ENCODE measurements around the gene TGFBR3. TPM values are rescaled to one million over a fixed set of nuclear protein-coding genes. Genes with fewer than 3 reads are reported as not detected.

Gene TGFBR3
- polyA plus RNA-seq, 1 donor, result 112 TPM

DNA sequence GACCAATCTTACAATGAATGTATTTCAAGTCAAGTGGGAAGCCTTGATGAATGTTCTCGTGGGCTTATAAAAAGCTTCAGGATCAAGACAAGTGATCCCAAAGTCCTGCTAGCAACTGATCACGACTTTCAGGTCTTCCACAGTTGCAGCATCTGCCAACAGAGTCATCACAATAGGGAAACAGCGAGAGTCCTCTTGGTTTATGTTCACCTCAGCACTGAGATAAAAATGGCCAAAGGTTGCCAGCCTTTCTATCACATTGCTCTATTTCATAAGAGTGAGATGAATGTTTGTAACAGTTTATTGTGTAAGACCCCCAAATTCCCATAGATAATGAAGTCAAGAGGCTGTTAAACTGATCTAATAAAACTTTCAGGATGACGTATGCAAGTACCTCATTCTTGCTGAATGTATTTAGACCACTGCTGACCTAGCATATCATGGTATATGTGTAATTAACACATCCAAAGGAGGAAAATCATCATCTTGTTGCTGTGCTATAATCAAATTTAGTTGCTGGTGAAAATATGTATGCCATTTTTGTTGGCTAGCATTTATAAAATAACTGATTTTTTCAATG lies 150.6 kb downstream of the TGFBR3 start:
- DNase-seq, result no peak

DNA sequence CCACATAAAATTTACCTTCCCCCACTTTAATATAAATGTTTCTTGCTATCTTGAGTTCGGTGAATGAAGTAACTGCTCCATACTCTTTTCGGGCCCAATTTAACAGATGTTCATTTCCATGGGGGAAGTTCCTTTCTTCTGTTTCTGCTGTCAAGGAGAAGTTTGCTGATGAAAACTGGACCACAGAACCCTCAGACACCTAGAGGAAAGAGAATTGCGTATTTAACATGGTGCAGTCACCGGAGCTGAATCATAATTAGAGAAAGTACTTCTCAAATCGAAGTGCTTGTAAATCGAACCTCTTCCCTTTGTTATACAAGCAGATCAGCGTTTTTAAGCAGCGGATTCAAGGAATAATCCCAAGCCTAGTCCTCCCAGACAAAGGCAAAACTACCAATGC lies 151.2 kb downstream of the TGFBR3 start:
- DNase-seq, result no peak

DNA sequence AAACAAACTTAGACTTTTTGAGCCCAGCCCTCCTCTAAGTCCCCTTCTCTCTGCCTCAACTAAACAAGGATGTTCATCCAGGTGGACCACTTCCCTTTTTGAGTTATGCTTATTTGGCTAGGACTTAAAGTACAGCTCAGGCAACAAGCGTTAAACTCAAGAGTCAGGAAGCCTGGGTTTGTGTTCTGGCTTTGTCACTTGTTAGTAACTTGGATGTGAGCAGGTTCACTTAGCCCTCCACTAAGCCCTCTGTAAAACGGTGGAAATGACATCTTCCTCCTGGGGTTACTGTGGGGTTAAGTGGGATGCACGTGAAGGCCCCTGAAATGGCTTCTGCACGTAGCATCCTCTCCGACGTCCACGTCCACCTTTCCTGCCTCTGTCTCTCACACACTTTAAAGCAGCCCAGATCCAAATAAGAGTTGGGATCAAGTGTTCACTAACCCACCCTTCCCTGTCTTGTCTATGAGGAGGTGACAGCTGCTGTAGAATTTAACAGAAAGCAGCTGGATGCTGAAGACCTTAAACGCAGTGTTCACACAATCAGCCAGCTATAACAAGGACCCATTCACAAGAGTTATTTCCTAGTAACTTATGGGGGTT lies 152.7 kb downstream of the TGFBR3 start:
- DNase-seq, result no peak

DNA sequence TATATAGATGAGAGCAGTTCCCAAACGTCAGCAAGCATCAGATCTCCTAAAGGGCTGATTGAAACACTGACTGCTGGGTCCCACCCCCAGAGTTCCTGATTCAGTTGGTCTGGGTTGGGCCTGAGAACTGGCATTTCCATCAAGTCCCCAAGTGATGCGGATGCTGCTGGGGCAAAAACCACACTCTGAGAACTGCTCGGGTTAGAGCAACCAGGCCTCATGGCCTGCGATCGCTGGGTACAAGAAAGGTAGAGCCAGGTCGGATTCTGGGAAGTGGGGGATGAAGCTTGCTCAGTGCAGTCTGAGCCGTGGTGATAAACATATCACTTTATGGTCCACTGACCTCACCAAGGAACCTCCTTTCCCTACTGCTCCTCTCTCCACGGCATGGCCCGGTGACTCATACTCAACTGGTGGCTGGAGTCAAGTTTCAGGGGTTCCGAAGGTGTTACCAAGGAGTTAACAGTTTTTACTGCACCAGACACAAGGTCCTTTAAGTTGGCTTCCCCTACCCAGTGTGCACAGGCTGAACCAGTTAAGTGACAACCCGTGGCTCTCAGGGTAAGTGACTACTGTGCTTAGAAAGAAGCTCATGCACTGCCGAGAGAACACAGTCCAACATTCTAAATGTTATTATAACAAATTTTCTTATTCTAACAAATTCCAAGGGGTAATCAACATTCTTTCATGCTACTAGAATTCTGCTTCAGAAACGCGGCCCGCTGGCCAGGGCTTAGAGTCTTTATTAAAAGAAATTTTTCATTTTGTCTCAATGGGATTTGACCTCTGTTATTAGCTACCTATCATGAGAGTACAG lies 153.5 kb downstream of the TGFBR3 start:
- DNase-seq, result no peak

DNA sequence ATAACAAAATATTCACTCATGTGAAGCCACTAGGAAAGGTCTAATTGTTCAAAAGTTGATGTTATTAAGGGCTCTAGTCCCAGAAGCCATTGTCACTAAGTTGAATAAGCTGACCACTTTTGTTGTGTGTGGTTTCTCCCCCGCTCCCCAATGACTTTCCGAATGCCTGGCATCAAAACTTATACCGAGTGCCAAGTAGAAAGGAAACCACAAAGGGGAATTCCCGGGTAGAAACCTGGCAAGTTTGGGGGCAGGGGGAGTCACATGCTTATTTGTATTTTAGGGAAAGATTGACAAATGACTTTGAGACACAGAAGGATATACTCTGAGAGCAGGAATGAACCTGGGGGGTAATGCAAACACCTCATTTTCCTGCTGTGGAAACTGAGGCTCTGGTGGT lies 154.1 kb downstream of the TGFBR3 start:
- DNase-seq, result no peak

DNA sequence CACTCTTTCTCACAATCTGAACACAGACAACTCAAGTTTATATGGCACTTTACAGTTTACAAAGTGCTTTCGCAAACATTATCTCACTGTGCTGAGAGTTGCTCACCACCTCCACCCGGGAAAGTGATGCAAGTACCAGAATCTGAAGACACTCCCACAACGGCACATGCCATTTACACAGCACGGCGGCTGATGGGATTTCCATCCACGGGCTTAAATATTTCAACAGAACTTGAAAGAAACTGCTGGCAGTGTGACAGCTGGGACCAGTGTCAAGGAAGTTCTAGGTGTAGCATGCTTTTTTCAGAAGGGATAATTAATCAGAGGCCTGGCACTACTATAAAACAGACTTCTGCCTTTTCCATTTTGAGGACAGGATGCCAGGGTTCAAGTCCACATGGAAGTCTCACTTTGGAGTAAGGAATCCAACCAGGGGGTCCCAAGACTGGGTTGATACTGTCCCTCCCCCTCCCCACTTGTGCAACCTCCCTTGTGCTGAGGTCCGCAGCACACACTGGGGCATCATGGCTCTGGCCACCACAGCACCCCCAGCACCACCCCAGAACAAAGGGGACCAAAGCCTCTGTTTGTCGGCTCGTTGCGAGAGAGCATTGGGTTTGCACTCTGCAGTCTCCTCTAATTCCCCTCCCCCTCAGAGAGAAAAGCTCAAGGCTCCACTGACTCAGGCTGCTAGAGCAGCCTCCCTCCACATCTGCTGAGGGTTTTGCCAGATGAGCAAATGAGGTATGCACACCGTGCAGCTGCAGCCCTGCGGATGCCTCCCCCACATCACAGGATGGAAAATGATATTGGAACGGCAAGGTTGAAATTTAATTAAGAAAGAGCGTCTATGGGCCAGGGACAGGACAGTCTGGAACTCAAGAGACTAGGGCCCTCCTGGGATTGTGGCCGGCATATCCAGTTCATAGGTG lies 154.9 kb downstream of the TGFBR3 start:
- no peak for DNase-seq

DNA sequence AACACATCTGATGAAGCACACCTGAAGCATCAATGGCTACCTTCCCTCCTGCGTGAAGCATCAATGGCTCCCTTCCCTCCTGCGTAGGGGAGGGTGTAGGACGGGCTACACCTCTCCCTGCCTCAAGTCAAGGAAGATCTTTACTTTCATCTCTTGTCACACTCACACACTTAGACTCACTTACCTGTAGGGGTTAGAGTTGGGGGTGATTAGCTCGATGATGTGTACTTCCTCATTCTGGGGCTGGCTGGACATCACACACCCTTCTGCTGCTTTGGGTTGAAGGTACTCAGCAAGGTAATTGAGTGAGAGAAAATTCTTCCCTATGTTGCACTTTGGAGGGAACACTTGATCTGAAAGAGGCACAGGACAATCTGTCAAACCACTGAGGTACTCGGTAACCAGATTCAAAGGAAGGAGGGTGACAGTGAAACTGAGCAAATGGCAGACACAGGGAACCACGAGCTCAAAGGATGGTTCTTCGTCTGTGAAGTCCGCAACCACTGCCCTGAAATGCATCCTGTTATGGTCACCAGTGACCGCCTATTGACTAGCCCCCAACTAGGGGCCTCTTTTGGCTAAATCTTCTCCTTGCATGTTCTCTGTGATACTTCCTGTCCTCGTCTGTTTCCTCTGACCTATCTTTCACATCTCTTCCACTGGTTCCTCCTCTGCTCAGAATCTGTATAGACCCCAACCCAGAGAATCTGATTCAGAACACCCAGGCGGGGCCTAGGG lies 156.2 kb downstream of the TGFBR3 start:
- DNase-seq, result no peak

DNA sequence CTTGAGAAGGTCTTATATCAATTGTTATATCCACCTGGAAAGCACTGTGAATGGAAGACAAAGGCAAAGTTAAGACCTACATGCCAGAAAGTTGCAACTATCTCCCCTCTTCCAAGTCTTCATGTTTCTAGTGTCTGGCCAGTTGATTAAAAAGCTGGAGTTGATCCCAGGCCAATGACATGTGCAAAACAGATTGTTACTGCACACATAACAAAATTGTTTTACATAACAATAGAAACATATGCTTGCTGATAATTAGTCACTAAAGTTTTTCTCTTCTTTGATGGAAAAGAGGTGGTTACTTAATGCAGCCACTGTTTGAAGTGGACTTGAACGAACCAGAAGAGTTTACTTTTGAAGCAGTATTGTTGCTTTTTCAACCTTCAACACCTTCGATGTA lies 158.2 kb downstream of the TGFBR3 start:
- DNase-seq, result no peak

DNA sequence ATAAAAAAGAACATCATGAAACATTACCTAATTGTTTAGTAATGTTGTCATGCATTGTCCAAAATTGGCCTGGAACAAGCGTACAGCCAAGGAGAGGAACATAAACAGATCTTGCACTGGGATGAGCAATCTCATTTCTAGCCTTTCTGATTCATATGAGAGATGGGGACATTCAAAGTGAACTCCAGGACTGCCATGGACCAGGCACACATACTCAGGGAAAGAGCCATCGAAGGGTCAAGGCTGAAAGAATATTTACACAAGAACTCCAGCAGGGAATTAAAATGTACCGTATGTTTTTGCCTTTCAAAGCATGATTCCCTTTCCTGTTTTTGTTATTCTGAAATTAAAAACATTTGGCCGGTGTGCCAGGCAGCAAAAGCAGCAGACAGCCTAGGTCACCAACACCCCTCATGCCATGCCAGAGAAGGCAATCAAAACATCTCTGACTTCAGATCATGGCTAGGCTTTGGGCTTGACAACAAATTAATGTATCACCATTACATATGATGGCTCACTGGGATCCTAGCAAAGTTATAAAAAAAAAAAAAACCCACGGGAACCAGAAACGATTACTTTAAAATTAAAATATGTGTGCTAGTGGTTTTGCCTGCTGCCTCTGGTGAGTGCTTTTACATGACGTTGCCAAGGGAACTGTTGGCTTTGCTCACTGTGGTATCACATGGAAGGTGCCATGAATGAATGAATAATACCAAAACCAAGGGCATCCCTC lies 159.8 kb downstream of the TGFBR3 start:
- DNase-seq, result no peak

DNA sequence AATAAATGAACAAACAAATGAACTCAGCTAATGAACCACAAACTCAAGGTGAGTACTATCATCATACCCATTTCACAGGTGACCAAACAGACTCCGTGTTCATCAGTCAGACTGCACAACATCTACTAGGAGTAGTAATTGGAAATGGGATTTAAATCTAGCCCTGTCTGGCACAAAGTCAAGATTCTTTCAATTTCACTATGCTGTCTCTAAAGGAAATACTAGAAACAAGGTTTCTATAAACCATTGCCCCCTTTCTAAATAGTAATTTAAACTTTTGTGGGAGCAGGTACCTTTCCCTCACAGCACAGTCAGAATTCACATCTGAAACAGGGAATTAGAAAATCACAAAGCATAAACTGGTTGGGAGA lies 160.3 kb downstream of the TGFBR3 start:
- no peak for DNase-seq

DNA sequence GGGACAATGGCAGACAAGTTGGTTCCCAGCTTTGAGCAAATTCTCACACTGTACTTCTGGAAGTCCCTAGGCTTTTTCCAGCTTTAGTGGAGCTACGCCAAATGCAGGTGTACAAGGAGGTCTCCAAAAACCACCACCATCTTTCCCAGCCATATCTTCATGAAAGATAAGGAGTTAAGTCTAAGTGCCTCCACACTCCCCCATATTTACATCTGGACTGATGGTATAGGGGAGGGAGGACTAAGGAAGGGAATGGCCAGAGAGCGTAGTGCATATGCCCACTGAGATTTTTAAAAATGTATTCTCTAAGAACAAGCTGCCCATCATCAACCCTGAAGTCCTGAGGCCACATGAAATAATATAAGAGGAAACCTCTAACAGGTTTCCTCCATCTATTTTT lies 161.3 kb downstream of the TGFBR3 start:
- DNase-seq, result no peak

DNA sequence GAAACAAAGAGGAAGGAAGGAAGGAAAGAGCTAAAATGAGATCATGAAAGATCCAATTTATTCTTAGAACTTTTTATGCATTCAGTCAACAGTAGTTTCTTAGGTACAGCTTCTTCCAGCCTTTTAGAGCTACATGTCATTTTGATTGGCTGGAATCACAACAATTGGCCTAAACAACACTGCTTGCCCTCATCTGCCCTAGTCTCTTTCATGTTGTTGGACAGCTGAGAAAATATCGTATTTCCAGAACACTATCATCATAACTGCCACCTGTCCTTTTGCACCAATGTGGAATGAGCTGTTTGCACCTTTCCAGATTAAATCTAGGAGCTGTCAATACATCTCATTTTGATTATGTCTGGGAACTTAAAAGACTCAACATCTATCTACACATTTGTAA lies 161.7 kb downstream of the TGFBR3 start:
- no peak for DNase-seq

DNA sequence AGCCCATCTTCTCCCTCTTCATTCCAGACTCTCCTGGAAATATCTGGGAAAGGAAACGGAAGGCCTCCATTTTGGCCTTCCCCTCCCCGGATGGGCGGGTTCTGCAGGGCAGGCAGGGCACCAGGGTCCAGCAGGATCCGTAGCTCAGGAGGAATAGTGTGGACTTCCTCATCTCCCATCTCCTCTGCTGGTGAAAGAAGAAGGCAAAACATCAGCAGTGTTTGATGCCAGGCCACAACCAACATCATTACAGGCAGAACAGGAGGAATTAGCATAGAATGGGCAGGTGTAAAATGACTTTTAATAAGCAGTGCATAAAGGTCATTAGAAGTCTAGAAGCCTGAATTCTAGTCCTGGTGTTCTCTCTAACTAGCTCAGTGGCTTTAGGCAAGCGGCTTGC lies 165.9 kb downstream of the TGFBR3 start:
- DNase-seq, result no peak

DNA sequence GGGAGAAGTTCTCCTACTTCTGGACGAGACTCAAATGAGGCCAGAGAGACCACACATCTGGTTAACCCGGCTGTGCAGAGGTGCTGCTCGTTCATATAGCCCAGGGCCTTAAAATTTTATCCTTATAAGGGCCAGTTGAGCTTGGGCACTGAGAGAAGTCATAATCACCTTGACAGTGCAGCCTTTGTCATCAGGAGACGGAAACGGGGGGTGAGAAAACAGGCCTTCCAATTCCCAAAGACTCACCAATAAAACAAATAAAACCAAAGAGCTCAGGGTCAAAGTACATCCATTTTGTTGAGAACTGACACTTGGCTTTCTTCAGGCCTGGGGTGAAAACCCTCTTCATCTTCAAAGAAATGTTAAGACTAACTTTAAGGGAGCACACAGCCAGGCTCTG lies 167.1 kb downstream of the TGFBR3 start:
- no peak for DNase-seq

DNA sequence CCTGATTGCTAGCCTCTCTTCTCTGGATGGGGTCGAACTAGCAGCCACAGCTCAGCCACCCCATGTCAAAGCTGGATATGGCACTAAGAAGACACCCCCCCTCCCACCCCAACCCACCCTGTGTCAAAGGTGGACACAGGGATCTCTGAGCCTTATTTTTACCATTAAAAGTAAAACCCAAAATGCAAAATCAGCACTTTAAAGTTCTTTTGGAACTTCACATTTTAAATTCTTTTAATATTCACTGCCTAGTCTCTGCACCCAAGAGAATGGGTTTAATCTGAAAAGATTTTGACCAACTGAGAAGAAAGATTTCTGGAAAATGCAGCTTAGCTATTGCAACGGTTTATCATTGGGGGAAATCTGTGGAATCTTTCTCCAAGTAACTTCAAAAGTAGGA lies 167.6 kb downstream of the TGFBR3 start:
- DNase-seq, result no peak

DNA sequence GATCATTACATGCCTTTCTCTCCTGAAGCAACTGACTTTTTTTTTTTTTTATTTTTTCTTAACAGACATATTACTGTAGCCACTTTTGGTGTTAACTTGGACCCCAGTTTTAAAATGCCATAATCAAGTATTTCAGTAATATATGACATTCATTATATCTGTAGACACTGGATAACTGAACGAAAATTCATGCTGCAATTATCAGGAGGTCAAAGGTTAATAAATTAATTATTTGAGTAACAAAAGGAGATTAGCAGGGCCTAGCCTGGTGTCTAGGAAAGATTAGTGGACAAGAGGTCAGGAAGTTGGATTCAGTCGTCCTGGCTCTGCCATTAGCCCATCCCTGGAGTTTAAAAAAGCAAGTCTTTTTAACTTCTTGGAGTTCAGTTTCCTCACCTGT lies 168.1 kb downstream of the TGFBR3 start:
- no peak for DNase-seq

DNA sequence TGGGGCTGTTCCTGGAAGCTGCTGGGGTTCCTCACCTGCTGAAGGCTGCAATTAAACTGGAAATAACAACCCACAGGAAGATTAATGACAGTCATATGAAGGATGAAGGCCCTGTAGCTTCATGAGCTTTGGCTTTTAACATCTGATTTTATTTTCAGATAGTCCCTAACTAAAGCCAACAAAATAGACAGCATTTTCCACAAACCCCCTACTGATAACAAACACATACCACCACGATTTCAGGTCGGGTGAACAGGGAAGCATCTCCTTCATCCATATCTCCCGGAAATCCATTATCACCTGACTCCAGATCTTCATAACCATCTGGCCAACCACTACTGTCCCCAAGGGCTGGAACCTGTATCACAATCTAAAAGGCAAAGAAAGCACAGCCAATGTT lies 169.6 kb downstream of the TGFBR3 start:
- DNase-seq, result no peak

DNA sequence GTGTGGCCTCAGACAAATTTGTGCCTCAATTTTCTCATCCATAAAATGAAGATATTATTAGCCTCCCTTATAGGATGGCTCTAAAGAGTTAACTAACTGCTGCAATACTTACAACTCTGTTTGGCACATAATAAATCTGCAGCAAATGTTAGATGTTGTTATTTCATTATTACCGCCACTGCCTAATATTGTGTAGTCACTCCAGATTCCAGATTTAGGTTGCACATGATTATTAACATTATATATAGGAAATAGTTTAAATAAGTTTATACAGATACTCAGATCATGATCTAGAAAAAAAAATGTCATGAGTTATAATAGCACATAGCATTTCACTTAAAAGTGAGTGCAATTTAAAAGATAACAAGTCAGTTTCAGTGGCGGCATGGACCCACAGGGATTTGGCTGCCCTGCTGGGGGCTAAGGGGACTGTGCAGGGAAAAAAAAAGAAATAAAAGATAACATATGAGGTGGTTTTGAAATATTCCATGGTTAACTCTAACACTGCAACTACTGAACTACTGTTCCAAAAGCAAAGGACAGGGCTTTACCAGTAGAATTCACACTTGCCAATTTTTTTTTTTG lies 170.4 kb downstream of the TGFBR3 start:
- DNase-seq, result no peak

DNA sequence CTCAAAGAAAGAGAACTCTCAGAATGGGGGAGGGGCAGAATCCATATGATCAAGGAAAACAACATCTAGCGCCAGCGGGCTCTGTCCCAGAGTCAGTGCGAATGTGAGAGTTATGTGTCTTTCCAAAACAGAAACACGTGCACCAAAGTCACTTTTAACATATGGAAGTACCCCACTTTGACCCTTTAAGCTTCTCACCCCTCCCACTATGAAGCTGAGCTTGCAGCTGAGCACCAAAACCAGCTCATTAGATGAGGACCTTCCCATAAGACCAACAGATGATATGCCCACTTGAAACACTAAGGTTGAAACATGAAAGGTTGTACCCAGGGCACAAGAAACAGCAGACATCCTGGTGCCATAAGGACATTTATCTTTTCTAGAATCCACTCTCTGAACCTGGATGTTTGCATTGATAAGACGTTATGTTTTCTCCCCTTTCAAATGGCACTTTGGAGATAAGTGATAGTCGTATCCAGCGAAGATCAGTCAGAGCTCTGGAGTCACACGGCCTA lies 171.0 kb downstream of the TGFBR3 start:
- DNase-seq, result no peak
